Esophagus muscularis mucosa (tissue), 4 donors: ENCODE measurements around the gene CC2D2B. TPM values are rescaled to one million over a fixed set of nuclear protein-coding genes. Genes with fewer than 3 reads are reported as not detected.

Source experiments
- DNase-seq: peaks from one replicate; pipeline ENCODE4 v3.0.0-alpha.2; 2017; ENCODE audit errors: extremely low spot score
- H3K27ac ChIP-seq, 4 donors: fragments of 200-600 bp; sonication (generic); replicated peaks in 1 of 4; 1 replicate in 3 of 4; 2 replicates in 1 of 4; pipeline ENCODE4 v1.5.1; 2016 to 2019; ENCODE audit warnings: mild to moderate bottlenecking in 1 of 4
- H3K27me3 ChIP-seq, 4 donors: fragments of 200-600 bp; sonication (generic); one replicate each; pipeline versions ENCODE4 v1.5.1 to v1.6.0; 2016 to 2019
- H3K36me3 ChIP-seq, 4 donors: fragments of 200-600 bp; sonication (generic); one replicate each; pipeline ENCODE4 v1.5.1; 2016 to 2019
- H3K4me1 ChIP-seq, 4 donors: fragments of 200-600 bp; sonication (generic); one replicate each; pipeline ENCODE4 v1.5.1; 2016 to 2019
- H3K4me3 ChIP-seq, 4 donors: fragments of 200-600 bp; sonication (generic); 1 replicate in 2 of 4; 2 replicates in 2 of 4; pipeline ENCODE4 v1.5.1; 2016 to 2019; ENCODE audit warnings: mild to moderate bottlenecking in 4 of 4, moderate library complexity in 1 of 4
- H3K9me3 ChIP-seq, 4 donors: fragments of 200-600 bp; sonication (generic); 1 replicate in 3 of 4; 2 replicates in 1 of 4; pipeline ENCODE4 v1.5.1; 2016 to 2019
- EP300 ChIP-seq: sonication (generic); formaldehyde crosslinking; IDR thresholded peaks from one replicate; pipeline ENCODE4 v1.6.1; 2017; ENCODE audit warnings: antibody characterized with exemption
- POLR2A ChIP-seq: fragments of 450-650 bp; IDR thresholded peaks from one replicate; pipeline ENCODE4 v1.6.1; 2017; ENCODE audit warnings: antibody characterized with exemption, moderate library complexity, mild to moderate bottlenecking, low read depth
- POLR2AphosphoS5 ChIP-seq, 2 donors: sonication (generic); formaldehyde crosslinking; IDR thresholded peaks; one replicate each; pipeline ENCODE4 v1.6.1; 2017; ENCODE audit warnings: antibody characterized with exemption in 2 of 2
- WGBS: methylation state at CpG from one replicate; pipeline ENCODE4 v1.1.5; 2018; 5-methylcytosine and 5-hydroxymethylcytosine counted together
- intact Hi-C: fragments of 100-400 bp; cut with DNase I; formaldehyde crosslinking; loops from one replicate; pipeline ENCODE4 v1.15.1; 2023
- small RNA-seq, 3 donors: library from RNA; depleted of rRNA; stranded (forward); fragments of <200 nt; gene quantifications; one replicate each; pipeline ENCODE3, GENCODE V24; 2016
- total RNA-seq, 4 donors: library from RNA; depleted of rRNA; stranded (reverse); fragments of >200 nt; gene quantifications; one replicate each; pipeline versions ENCODE4 v1.1.0 to v1.2.1, GENCODE V29; 2016
- TF ChIP-seq, protein P1 (sequence below), 3 experiments: fragments of 200-600 bp in 2 of 3; fragments of 450-650 bp in 1 of 3; sonication (generic) in 2 of 3; IDR thresholded peaks; one replicate each; pipeline ENCODE4 v1.5.1; 2017 to 2019; ENCODE audit warnings: antibody characterized with exemption in 3 of 3, mild to moderate bottlenecking in 2 of 3, moderate library complexity in 1 of 3

The CC2D2B gene
- total RNA-seq, 4 donors from 2014 or later: 1.2 to 2.9 (median 1.8) TPM

DNA sequence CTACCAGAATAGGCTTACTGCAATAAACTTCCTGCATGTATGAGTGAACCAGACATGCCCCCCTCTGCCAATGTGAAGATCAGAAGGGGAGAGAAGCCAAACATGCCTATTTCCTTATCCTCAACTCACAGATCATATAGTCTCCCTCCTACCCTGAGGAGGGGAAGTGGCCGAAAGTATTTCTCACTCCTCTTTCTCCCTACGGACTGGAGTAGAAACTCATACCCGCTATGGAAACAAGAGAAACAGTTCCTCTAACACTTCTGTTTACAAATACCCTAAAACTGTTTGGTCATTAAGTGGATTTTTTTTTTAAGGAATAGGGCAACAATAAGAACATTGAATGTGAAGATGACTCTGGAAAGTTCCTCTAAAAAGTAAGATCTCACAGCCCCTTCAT lies 167.0 kb downstream of the CC2D2B start:
- Histone ChIP-seq H3K4me1 (no peaks in the 10 kb centered on the region), H3K4me3 (no peak overlapping the region), H3K9me3 (no peaks in the 10 kb centered on the region), H3K27me3 (no peaks in the 10 kb centered on the region), H3K27ac (no peak overlapping the region), H3K36me3 (peaks cover 0 to 3% (median 0%) of the 10 kb centered on the region in 4 donors)
- WGBS: 87% methylated on average over 3 of the region's 3 CpGs
- intact Hi-C loops: no loop called here
- DNase-seq: no peak
- TF ChIP-seq, protein P1, sequence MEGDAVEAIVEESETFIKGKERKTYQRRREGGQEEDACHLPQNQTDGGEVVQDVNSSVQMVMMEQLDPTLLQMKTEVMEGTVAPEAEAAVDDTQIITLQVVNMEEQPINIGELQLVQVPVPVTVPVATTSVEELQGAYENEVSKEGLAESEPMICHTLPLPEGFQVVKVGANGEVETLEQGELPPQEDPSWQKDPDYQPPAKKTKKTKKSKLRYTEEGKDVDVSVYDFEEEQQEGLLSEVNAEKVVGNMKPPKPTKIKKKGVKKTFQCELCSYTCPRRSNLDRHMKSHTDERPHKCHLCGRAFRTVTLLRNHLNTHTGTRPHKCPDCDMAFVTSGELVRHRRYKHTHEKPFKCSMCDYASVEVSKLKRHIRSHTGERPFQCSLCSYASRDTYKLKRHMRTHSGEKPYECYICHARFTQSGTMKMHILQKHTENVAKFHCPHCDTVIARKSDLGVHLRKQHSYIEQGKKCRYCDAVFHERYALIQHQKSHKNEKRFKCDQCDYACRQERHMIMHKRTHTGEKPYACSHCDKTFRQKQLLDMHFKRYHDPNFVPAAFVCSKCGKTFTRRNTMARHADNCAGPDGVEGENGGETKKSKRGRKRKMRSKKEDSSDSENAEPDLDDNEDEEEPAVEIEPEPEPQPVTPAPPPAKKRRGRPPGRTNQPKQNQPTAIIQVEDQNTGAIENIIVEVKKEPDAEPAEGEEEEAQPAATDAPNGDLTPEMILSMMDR (IDR thresholded peaks at IDR 0.05): no peak
- TF ChIP-seq EP300: no peak
- no peak for TF ChIP-seq POLR2A
- TF ChIP-seq POLR2AphosphoS5 (IDR thresholded peaks at IDR 0.05): no peak

DNA sequence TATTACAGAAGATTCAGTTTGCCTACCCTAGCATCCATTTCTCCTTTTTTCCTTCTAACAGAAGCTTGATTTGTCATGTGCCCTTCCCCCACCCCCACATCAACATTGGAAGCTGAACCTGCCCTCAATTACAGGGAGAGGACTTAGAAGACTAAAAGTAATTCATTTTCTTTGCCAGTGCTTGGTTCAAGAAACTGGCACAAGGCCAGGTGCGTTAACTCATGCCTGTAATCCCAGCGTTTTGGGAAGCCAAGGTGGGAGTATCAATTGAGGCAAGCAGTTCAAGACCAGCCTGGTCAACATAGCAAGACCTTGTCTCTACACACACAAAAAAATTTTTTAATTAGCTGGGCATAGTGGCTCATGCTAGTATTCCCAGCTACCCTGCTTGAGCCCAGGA lies 168.2 kb downstream of the CC2D2B start:
- Histone ChIP-seq H3K27me3 (no peaks in the 10 kb centered on the region), H3K9me3 (no peaks in the 10 kb centered on the region), H3K4me1 (no peaks in the 10 kb centered on the region), H3K27ac (no peak overlapping the region), H3K4me3 (no peak overlapping the region), H3K36me3 (peaks cover 0 to 3% (median 0%) of the 10 kb centered on the region in 4 donors)
- no peak for TF ChIP-seq EP300
- TF ChIP-seq POLR2A: no peak
- TF ChIP-seq POLR2AphosphoS5 (IDR thresholded peaks at IDR 0.05): no peak
- TF ChIP-seq, protein P1 (IDR thresholded peaks at IDR 0.05): no peak
- 47% methylated on average over 2 of the region's 2 CpGs for WGBS
- DNase-seq: no peak
- intact Hi-C loops: no loop called here

DNA sequence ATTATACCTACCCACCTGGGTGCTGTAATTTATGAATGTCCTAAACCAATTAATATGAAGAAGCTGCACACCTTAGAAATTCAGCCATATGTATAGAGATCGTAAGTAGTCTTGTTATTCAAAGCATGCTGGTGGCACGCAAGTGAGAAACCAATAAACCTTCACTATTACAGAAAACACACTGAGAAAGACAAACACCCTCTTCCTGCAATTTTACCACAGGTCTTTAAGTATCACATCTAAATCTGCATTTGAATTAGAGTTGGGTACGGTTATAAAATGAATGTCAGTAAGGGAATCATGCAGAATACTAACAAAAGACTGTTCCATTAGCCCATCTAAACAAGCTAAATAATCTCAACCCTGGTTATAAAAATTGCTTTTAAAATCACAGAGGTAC lies 169.4 kb downstream of the CC2D2B start:
- peaks cover 0 to 9% (median 0%) of the 10 kb centered on the region in 4 donors for H3K36me3 ChIP-seq
- H3K4me1 ChIP-seq: no peaks in the 10 kb centered on the region
- TF ChIP-seq POLR2A (no peak), EP300 (no peak), POLR2AphosphoS5 (IDR thresholded peaks at IDR 0.05) (no peak)
- TF ChIP-seq, protein P1 (IDR thresholded peaks at IDR 0.05): no peak
- no peak overlapping the region for H3K4me3 ChIP-seq
- no peak overlapping the region for H3K27ac ChIP-seq
- WGBS: 90% methylated on average over 3 of the region's 3 CpGs
- H3K27me3 ChIP-seq: no peaks in the 10 kb centered on the region
- H3K9me3 ChIP-seq: no peaks in the 10 kb centered on the region
- DNase-seq: no peak
- intact Hi-C loops: no loop called here

DNA sequence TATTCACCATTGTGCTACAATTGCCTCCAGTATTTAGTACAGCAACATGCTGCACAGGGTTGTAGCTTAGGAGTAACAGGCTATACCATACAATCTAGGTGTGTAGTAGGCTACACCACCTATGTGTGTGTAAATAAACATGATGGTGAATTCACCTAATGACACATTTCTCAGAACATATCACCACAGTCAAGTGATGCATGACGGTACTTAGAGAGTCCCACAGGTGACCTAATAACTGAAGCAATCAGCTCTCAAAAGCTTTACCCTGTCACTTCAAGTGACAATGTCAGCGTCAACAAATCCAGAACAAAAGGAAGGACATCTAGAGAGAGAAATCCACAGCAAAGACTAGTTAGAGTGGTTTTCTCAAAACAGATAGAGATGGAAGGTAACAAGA lies 174.4 kb downstream of the CC2D2B start:
- Histone ChIP-seq H3K9me3 (no peaks in the 10 kb centered on the region), H3K27ac (no peak overlapping the region), H3K4me1 (no peaks in the 10 kb centered on the region), H3K27me3 (no peaks in the 10 kb centered on the region), H3K4me3 (no peak overlapping the region), H3K36me3 (peaks cover 0 to 23% (median 0%) of the 10 kb centered on the region in 4 donors)
- TF ChIP-seq, protein P1 (IDR thresholded peaks at IDR 0.05): no peak
- TF ChIP-seq POLR2A (no peak), EP300 (no peak), POLR2AphosphoS5 (IDR thresholded peaks at IDR 0.05) (no peak)
- no peak for DNase-seq
- intact Hi-C loops: no loop called here
- 100% methylated on average over 2 of the region's 2 CpGs for WGBS

Small RNA genes lying within 50 kb of the gene (small RNA-seq; reads per million reads assigned to genes)
- 0 reads per million in 3 donors for gene MIR3157

Other genes with a start within 250 kb of the CC2D2B start
- gene TCTN3, start 214.0 kb upstream of the CC2D2B start, total RNA-seq: 10 to 100 TPM; 15.4 to 23.5 (median 21.8) TPM
- 10 to 100 TPM; 27.3 to 33.4 (median 31.4) TPM for gene ENTPD1, start 151.8 kb upstream of the CC2D2B start, total RNA-seq
- gene CCNJ, start 135.6 kb downstream of the CC2D2B start, total RNA-seq: 1 to 10 TPM; 3.8 to 5.3 (median 4.8) TPM
- gene ZNF518A, start 222.3 kb downstream of the CC2D2B start, total RNA-seq: 10 to 100 TPM; 11.6 to 20.8 (median 12.2) TPM